Skeletal muscle tissue (tissue), 4 donors: Measurements from ENCODE around the gene C3orf22. TPM values are rescaled to one million over a fixed set of nuclear protein-coding genes. Genes with fewer than 3 reads are reported as not detected.
"Not testable (repeated sequence)": the region's sequence is repeated elsewhere in the genome, so short reads cannot be mapped to it uniquely, and the experiment has no call there.

ENCODE experiments used
- H3K27ac ChIP-seq: one replicate; pipeline ENCODE4 v1.7.0; 2013; ENCODE audit warnings: mild to moderate bottlenecking, low read depth, low read length, inconsistent platforms
- H3K27me3 ChIP-seq, 3 donors: one replicate each; pipeline ENCODE4 v1.7.0; 2013; ENCODE audit warnings: low read length in 3 of 3; ENCODE audit not compliant: control insufficient read depth in 3 of 3, insufficient read depth in 3 of 3
- H3K36me3 ChIP-seq, 3 donors: one replicate each; pipeline ENCODE4 v1.7.0; 2013; ENCODE audit warnings: low read length in 3 of 3; ENCODE audit not compliant: control insufficient read depth in 3 of 3, insufficient read depth in 3 of 3
- H3K4me1 ChIP-seq, 3 donors: one replicate each; pipeline ENCODE4 v1.7.0; 2013; ENCODE audit warnings: low read length in 3 of 3, mild to moderate bottlenecking in 3 of 3; ENCODE audit not compliant: control insufficient read depth in 3 of 3, insufficient read depth in 3 of 3
- H3K4me3 ChIP-seq, 3 donors: one replicate each; pipeline ENCODE4 v1.7.0; 2013; ENCODE audit warnings: low read length in 3 of 3
- H3K9ac ChIP-seq, 3 donors: one replicate each; pipeline ENCODE4 v1.7.0; 2013; ENCODE audit warnings: low read length in 3 of 3, mild to moderate bottlenecking in 3 of 3, moderate library complexity in 2 of 3, low read depth in 1 of 3
- H3K9me3 ChIP-seq, 3 donors: one replicate each; pipeline ENCODE4 v1.7.0; 2013; ENCODE audit warnings: low read length in 3 of 3; ENCODE audit not compliant: control insufficient read depth in 3 of 3
- total RNA-seq: library from RNA; depleted of rRNA; stranded (reverse); fragments of >200 nt; gene quantifications from one replicate; pipeline ENCODE4 v1.2.3, GENCODE V29; 2014
- donor health status: Osteomylitis.

The C3orf22 gene
- total RNA-seq, 1 donor from 2014 or later = under 0.01 TPM

DNA sequence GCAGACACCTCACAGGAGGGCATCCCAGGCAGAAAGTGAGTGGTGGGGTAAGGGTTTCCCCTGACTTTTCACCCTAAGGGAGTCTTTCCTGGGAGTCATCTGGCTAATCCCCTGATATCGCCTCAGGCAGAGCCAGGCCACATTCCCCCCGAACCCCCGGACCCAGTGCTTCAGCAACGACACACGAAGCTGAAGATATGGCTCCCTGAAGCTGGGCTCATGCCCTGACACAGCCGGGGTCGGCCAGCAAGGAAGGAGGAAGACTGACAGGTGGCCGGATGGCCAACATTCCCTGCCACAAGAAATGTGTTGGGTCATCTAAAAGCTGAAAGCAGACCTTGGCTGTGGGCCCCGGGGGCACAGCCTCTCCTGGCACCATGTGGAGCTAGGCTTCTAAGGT is 20.4 kb downstream of the C3orf22 start:
- Histone ChIP-seq H3K9ac (no peak overlapping the region), H3K4me3 (no peak overlapping the region), H3K4me1 (peaks cover 10 to 36% (median 19%) of the 10 kb centered on the region in 3 donors), H3K9me3 (no peaks in the 10 kb centered on the region), H3K27ac (no peak overlapping the region), H3K27me3 (peaks cover 40 to 52% (median 44%) of the 10 kb centered on the region in 3 donors), H3K36me3 (no peaks in the 10 kb centered on the region)

GRCh38 chr3:126537730-126538281 is 20.9 kb downstream of the C3orf22 start:
- Histone ChIP-seq H3K27ac (no peak overlapping the region), H3K9ac (no peak overlapping the region), H3K4me3 (no peak overlapping the region), H3K9me3 (no peaks in the 10 kb centered on the region), H3K36me3 (no peaks in the 10 kb centered on the region), H3K4me1 (peaks cover 10 to 36% (median 19%) of the 10 kb centered on the region in 3 donors), H3K27me3 (peaks cover 34 to 47% (median 40%) of the 10 kb centered on the region in 3 donors)

DNA sequence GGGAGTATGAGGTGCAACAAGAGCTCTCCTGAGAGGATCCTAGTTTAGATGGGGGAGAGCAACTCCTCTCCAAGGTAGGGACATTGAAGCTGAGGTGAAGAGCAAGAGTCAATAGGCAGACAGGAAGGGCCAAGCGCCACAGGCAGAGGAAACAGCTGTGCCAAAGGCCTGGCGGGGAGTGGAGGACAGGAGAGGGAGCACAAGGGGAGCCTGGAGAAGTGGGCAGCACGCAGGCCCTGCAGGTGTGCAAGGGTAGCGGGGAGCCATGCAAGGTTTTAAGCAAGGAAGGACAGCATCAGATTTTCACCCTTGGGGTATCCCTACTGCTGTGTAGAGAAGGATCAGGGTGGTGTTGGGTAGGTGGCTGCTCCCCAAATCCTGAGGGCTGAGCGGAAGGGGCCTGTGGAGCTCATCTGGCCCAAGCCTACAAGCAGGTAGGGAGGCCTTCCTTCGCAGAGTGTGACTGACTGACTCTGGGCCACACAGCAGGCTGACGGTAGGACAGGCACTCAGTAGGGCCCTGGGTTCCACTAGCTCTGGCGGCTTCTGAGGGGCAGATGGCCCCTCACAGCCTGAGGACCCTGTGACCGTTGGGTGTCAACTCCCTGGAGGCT is 21.5 kb downstream of the C3orf22 start:
- peaks cover 10 to 36% (median 19%) of the 10 kb centered on the region in 3 donors for H3K4me1 ChIP-seq
- no peak overlapping the region for H3K9ac ChIP-seq
- H3K27ac ChIP-seq = no peak overlapping the region
- H3K4me3 ChIP-seq = no peak overlapping the region
- H3K36me3 ChIP-seq = no peaks in the 10 kb centered on the region
- peaks cover 30 to 41% (median 34%) of the 10 kb centered on the region in 3 donors for H3K27me3 ChIP-seq
- H3K9me3 ChIP-seq = no peaks in the 10 kb centered on the region

DNA sequence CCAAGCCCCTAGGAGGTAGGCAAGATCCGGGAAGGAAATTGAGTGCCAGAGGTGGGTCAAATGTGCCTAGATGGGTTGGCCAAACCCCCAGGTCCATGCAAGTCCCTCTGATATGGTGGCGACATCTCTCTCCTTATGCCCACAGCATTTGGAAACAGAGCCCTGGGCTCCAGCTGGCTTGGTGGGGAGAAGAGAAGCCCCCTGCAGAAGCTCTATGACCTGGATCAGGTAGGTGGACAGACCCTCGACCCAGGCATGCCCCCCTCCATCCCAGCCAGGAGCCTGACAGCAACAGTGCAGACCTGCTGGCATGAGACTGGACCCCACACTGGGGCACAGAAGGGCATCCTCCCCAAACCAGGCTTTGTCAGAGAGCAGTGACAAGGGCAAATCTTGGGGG is 22.6 kb downstream of the C3orf22 start:
- no peak overlapping the region for H3K27ac ChIP-seq
- H3K27me3 ChIP-seq = peaks cover 20 to 30% (median 26%) of the 10 kb centered on the region in 3 donors
- no peaks in the 10 kb centered on the region for H3K36me3 ChIP-seq
- no peaks in the 10 kb centered on the region for H3K9me3 ChIP-seq
- H3K4me1 ChIP-seq = peaks cover 10 to 31% (median 19%) of the 10 kb centered on the region in 3 donors
- H3K9ac ChIP-seq = no peak overlapping the region
- H3K4me3 ChIP-seq = no peak overlapping the region

DNA sequence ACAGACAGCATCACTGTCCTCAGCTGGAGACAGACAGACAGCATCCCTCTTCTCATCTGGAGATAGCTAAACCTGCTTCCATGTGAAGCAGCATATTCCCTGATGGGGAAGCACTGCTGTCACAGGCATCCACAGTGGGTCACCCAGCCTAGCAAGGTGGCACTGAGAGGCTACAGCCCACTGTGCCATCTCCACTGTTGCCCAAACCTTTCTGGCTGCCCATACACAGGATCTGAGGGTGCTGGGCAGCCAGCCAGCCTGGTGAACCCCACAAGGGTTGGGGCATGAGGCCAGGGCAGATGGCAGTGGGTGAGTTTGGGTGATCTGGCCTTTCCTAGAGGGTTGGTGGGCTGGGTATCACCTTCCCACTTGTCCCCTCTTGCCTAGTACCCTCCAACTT is 23.1 kb downstream of the C3orf22 start:
- Histone ChIP-seq H3K27me3 (peaks cover 17 to 26% (median 26%) of the 10 kb centered on the region in 3 donors), H3K4me3 (no peak overlapping the region), H3K9ac (no peak overlapping the region), H3K4me1 (peaks cover 10 to 27% (median 16%) of the 10 kb centered on the region in 3 donors), H3K9me3 (no peaks in the 10 kb centered on the region), H3K27ac (no peak overlapping the region), H3K36me3 (no peaks in the 10 kb centered on the region)

GRCh38 chr3:126534716-126535115 is 24.0 kb downstream of the C3orf22 start:
- not testable (repeated sequence) for H3K36me3 ChIP-seq, H3K9me3 ChIP-seq, H3K9ac ChIP-seq, H3K4me3 ChIP-seq, H3K27ac ChIP-seq
- Histone ChIP-seq H3K27me3 (peaks cover 15 to 26% (median 17%) of the 10 kb centered on the region in 3 donors), H3K4me1 (peaks cover 4 to 17% (median 10%) of the 10 kb centered on the region in 3 donors)

DNA sequence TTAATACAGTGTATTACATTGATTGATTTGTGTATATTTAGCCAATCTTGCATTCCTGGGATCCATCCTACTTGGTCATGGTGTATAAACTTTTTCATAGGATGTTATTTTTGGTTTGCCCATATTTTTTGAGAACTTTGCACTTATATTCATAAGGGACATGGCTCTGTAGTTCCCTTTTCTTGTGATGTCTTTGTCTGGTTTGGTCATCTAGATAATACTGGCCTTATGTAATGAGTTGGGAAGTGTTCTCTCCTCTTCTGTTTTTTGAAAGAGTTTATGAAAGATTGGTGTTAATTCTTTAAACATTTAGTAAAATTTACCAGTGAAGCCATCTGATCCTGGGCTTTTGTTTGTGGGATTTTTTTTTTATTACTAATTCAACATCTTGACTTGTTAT is 25.2 kb downstream of the C3orf22 start:
- Histone ChIP-seq H3K27ac (no peak overlapping the region), H3K36me3 (no peaks in the 10 kb centered on the region)

GRCh38 chr3:126531051-126531330 is 27.7 kb downstream of the C3orf22 start:
- Histone ChIP-seq H3K36me3 (no peaks in the 10 kb centered on the region), H3K9ac (no peak overlapping the region), H3K4me1 (peaks cover 0 to 4% (median 0%) of the 10 kb centered on the region in 3 donors), H3K9me3 (no peaks in the 10 kb centered on the region), H3K4me3 (no peak overlapping the region), H3K27ac (no peak overlapping the region), H3K27me3 (peaks cover 7 to 13% (median 8%) of the 10 kb centered on the region in 3 donors)

More for the DNA sequence above, 25.2 kb downstream of the C3orf22 start:
- no peak overlapping the region for H3K4me3 ChIP-seq
- no peak overlapping the region for H3K9ac ChIP-seq
- H3K9me3 ChIP-seq = no peaks in the 10 kb centered on the region
- H3K4me1 ChIP-seq = peaks cover 4 to 10% (median 5%) of the 10 kb centered on the region in 3 donors
- peaks cover 9 to 26% (median 16%) of the 10 kb centered on the region in 3 donors for H3K27me3 ChIP-seq

DNA sequence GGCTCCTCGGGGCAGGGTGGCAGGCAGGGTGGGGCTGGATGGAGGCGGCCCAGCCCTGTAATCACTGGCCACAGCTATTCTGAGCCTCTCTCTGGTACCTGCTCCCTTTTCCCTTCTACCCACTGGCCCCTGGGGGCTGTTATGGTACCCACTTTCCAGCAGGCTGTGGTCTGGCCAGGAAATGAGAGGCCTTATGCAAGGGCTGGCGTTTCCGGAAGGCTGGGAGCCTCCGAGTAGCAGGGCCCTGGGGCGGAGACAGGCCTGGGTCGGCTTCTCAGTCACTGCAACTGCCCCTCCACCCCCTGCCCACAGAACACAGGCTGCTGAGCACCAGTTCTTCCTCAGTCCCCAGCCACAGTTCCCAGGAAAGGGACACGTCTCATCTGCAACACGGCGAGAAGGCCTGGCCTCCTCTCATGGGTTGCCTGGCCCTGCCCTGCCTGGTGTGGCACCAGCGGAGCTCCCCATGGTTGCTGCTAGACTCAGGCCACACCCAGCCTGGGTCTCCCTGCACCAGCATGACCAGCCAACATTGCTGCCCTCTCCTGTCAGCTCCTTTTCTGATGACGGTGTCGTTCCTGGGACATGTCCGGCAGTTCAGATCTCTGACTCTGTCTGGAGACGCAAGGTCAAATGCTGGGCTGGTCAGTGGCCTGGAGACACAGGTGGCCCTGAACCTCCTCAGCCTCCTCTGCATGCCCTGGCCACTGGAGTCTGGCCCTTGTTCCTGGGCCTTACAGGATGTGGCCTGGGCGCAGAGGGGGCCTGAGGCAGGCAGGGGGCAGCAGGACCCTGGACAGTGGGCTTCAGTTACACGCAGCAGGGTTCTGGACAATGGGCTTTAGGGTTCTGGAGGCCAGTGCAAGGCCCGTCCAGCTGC is 28.3 kb downstream of the C3orf22 start:
- Histone ChIP-seq H3K27me3 (peaks cover 3 to 12% (median 9%) of the 10 kb centered on the region in 3 donors), H3K9me3 (no peaks in the 10 kb centered on the region), H3K4me3 (no peak overlapping the region), H3K9ac (no peak overlapping the region), H3K27ac (no peak overlapping the region), H3K36me3 (no peaks in the 10 kb centered on the region), H3K4me1 (peaks cover 0 to 4% (median 0%) of the 10 kb centered on the region in 3 donors)
